ENCODE data around the gene TSPAN33. TPM values are rescaled to one million over a fixed set of nuclear protein-coding genes. Genes with fewer than 3 reads are reported as not detected.
A peak's percentile ranks its signal among the peaks of the same experiment; 100 is the strongest.

The TSPAN33 gene
- total and polyA plus RNA-seq, 10 of the 15 experiments (the other 5 are each of a cell fraction or from before 2014, with no cell fraction given), result 12.0 to 123 (median 86.3) TPM

DNA sequence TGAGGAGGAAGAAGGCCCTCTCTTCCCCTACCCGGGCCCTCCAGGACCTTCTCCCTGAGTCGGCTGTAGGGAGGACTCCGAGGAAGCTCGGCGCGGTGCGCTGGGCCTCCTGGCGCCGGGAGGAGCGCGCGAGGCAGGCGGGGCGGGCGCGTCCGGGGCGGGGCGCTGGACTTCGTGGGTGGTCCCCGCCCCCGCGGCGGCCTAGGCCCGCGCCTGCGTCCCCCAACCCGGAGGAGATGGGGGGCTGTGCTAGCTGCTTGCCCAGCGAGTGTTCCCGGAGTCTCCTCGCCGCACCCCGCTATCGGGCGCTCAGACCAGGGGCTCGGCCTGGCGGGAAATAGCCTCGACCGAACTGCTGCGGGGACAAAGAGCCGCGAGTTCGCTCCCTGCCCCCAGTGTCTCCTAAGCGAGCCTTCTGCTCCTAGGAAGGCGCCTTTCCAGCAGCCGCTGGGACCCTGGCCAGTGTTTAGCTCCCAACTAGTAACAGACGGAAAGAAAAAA lies 24.7 kb downstream of the TSPAN33 start (continued):
- TF ChIP-seq, protein P1, sequence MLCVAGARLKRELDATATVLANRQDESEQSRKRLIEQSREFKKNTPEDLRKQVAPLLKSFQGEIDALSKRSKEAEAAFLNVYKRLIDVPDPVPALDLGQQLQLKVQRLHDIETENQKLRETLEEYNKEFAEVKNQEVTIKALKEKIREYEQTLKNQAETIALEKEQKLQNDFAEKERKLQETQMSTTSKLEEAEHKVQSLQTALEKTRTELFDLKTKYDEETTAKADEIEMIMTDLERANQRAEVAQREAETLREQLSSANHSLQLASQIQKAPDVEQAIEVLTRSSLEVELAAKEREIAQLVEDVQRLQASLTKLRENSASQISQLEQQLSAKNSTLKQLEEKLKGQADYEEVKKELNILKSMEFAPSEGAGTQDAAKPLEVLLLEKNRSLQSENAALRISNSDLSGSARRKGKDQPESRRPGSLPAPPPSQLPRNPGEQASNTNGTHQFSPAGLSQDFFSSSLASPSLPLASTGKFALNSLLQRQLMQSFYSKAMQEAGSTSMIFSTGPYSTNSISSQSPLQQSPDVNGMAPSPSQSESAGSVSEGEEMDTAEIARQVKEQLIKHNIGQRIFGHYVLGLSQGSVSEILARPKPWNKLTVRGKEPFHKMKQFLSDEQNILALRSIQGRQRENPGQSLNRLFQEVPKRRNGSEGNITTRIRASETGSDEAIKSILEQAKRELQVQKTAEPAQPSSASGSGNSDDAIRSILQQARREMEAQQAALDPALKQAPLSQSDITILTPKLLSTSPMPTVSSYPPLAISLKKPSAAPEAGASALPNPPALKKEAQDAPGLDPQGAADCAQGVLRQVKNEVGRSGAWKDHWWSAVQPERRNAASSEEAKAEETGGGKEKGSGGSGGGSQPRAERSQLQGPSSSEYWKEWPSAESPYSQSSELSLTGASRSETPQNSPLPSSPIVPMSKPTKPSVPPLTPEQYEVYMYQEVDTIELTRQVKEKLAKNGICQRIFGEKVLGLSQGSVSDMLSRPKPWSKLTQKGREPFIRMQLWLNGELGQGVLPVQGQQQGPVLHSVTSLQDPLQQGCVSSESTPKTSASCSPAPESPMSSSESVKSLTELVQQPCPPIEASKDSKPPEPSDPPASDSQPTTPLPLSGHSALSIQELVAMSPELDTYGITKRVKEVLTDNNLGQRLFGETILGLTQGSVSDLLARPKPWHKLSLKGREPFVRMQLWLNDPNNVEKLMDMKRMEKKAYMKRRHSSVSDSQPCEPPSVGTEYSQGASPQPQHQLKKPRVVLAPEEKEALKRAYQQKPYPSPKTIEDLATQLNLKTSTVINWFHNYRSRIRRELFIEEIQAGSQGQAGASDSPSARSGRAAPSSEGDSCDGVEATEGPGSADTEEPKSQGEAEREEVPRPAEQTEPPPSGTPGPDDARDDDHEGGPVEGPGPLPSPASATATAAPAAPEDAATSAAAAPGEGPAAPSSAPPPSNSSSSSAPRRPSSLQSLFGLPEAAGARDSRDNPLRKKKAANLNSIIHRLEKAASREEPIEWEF (IDR thresholded peaks at IDR 0.05; ENCODE audit: insufficient replicate concordance, low read depth, low read length), result no peak
- TF ChIP-seq CREB1 (IDR thresholded peaks at IDR 0.05; ENCODE audit: low read depth) (no peak), NFXL1 (IDR thresholded peaks at IDR 0.05; ENCODE audit: borderline replicate concordance) (peak; percentile 88), ZBED1 (IDR thresholded peaks at IDR 0.05; ENCODE audit: borderline replicate concordance) (no peak), FOS (IDR thresholded peaks at IDR 0.05; ENCODE audit: borderline replicate concordance, extremely low read depth, insufficient read length) (no peak), NR2C2 (IDR thresholded peaks at IDR 0.05; ENCODE audit: borderline replicate concordance, control insufficient read depth, insufficient read length, low read depth) (no peak), MYC (IDR thresholded peaks at IDR 0.05; ENCODE audit: insufficient read depth, insufficient read length, insufficient replicate concordance, low read length, severe bottlenecking) (no peak), NR2F1 (conservative IDR thresholded peaks at IDR 0.05) (no peak), POLR2A (IDR thresholded peaks at IDR 0.05; ENCODE audit: low read depth, low read length) (peak; percentile 80), POU2F2 (IDR thresholded peaks at IDR 0.05; ENCODE audit: borderline replicate concordance, low read depth, low read length) (no peak), WRNIP1 (IDR thresholded peaks at IDR 0.05; ENCODE audit: borderline replicate concordance, low read depth, low read length) (no peak), CBFB (IDR thresholded peaks at IDR 0.05; ENCODE audit: low read depth) (no peak), MTA2 (IDR thresholded peaks at IDR 0.05; ENCODE audit: low read depth) (0 out of 2 replicates have a peak, but pooled peaks have one; percentile 7), LARP7 (IDR thresholded peaks at IDR 0.05) (peak; percentile 53; the same call in 1 of the 2 replicates), GABPA (IDR thresholded peaks at IDR 0.05; ENCODE audit: low read depth) (no peak), RFX5 (IDR thresholded peaks at IDR 0.05; ENCODE audit: low read depth, low read length) (no peak), TCF7 (IDR thresholded peaks at IDR 0.05; ENCODE audit: borderline replicate concordance) (no peak)
- TF ChIP-seq, protein P2, sequence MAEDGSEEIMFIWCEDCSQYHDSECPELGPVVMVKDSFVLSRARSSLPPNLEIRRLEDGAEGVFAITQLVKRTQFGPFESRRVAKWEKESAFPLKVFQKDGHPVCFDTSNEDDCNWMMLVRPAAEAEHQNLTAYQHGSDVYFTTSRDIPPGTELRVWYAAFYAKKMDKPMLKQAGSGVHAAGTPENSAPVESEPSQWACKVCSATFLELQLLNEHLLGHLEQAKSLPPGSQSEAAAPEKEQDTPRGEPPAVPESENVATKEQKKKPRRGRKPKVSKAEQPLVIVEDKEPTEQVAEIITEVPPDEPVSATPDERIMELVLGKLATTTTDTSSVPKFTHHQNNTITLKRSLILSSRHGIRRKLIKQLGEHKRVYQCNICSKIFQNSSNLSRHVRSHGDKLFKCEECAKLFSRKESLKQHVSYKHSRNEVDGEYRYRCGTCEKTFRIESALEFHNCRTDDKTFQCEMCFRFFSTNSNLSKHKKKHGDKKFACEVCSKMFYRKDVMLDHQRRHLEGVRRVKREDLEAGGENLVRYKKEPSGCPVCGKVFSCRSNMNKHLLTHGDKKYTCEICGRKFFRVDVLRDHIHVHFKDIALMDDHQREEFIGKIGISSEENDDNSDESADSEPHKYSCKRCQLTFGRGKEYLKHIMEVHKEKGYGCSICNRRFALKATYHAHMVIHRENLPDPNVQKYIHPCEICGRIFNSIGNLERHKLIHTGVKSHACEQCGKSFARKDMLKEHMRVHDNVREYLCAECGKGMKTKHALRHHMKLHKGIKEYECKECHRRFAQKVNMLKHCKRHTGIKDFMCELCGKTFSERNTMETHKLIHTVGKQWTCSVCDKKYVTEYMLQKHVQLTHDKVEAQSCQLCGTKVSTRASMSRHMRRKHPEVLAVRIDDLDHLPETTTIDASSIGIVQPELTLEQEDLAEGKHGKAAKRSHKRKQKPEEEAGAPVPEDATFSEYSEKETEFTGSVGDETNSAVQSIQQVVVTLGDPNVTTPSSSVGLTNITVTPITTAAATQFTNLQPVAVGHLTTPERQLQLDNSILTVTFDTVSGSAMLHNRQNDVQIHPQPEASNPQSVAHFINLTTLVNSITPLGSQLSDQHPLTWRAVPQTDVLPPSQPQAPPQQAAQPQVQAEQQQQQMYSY (CRISPR knock-in tag; IDR thresholded peaks at IDR 0.05), result peak; percentile 19; the same call in 1 of the 2 replicates
- TF ChIP-seq, protein P3, sequence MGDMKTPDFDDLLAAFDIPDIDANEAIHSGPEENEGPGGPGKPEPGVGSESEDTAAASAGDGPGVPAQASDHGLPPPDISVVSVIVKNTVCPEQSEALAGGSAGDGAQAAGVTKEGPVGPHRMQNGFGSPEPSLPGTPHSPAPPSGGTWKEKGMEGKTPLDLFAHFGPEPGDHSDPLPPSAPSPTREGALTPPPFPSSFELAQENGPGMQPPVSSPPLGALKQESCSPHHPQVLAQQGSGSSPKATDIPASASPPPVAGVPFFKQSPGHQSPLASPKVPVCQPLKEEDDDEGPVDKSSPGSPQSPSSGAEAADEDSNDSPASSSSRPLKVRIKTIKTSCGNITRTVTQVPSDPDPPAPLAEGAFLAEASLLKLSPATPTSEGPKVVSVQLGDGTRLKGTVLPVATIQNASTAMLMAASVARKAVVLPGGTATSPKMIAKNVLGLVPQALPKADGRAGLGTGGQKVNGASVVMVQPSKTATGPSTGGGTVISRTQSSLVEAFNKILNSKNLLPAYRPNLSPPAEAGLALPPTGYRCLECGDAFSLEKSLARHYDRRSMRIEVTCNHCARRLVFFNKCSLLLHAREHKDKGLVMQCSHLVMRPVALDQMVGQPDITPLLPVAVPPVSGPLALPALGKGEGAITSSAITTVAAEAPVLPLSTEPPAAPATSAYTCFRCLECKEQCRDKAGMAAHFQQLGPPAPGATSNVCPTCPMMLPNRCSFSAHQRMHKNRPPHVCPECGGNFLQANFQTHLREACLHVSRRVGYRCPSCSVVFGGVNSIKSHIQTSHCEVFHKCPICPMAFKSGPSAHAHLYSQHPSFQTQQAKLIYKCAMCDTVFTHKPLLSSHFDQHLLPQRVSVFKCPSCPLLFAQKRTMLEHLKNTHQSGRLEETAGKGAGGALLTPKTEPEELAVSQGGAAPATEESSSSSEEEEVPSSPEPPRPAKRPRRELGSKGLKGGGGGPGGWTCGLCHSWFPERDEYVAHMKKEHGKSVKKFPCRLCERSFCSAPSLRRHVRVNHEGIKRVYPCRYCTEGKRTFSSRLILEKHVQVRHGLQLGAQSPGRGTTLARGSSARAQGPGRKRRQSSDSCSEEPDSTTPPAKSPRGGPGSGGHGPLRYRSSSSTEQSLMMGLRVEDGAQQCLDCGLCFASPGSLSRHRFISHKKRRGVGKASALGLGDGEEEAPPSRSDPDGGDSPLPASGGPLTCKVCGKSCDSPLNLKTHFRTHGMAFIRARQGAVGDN (IDR thresholded peaks at IDR 0.05), result peak; percentile 35; the same call in 1 of the 2 replicates

Measured in GM12878 (cell line).